GM23338 (cell line): ENCODE measurements around the gene PURA. TPM values are rescaled to one million over a fixed set of nuclear protein-coding genes. Genes with fewer than 3 reads are reported as not detected.

Experiments
- ATAC-seq: fragments of 200-7000 bp; cut with Tn5 transposase; 3 replicates; pipeline ENCODE4 v1.9.1; 2020
- DNase-seq: peaks from one replicate; pipeline ENCODE4 v3.0.0-alpha.2; 2015; ENCODE audit warnings: low spot score
- H2AFZ ChIP-seq: fragments of 200-600 bp; sonication (generic); 2 replicates; pipeline ENCODE4 v1.8.0; 2016; ENCODE audit warnings: antibody characterized with exemption, mild to moderate bottlenecking, moderate library complexity
- H3F3A ChIP-seq: fragments of 200-600 bp; sonication (generic); replicated peaks from 2 replicates; pipeline ENCODE4 v1.8.0; 2017; ENCODE audit warnings: antibody characterized with exemption, mixed run types, low read depth
- H3K27ac ChIP-seq: fragments of 200-600 bp; sonication (generic); 2 replicates; pipeline ENCODE4 v1.6.1; 2016; ENCODE audit warnings: low read depth
- H3K27me3 ChIP-seq: fragments of 200-600 bp; sonication (generic); 2 replicates; pipeline ENCODE4 v1.8.0; 2016; ENCODE audit warnings: mild to moderate bottlenecking, mixed run types, moderate library complexity; ENCODE audit not compliant: insufficient read depth
- H3K36me3 ChIP-seq: fragments of 200-600 bp; sonication (generic); 2 replicates; pipeline ENCODE4 v1.8.0; 2016; ENCODE audit warnings: mild to moderate bottlenecking; ENCODE audit not compliant: insufficient read depth
- H3K4me1 ChIP-seq: fragments of 200-600 bp; sonication (generic); 2 replicates; pipeline ENCODE4 v1.8.0; 2016; ENCODE audit warnings: mild to moderate bottlenecking, moderate library complexity; ENCODE audit not compliant: insufficient read depth
- H3K4me2 ChIP-seq: fragments of 200-600 bp; sonication (generic); 2 replicates; pipeline ENCODE4 v1.7.1; 2017; ENCODE audit warnings: mixed run types
- H3K4me3 ChIP-seq: fragments of 200-600 bp; sonication (generic); 2 replicates; pipeline ENCODE4 v1.6.1; 2016; ENCODE audit warnings: mixed run types
- H3K79me2 ChIP-seq: fragments of 200-600 bp; sonication (generic); replicated peaks from 2 replicates; pipeline ENCODE4 v1.8.0; 2017; ENCODE audit warnings: mild to moderate bottlenecking; ENCODE audit not compliant: insufficient read depth
- H3K9me2 ChIP-seq: fragments of 200-600 bp; sonication (generic); 2 replicates; pipeline ENCODE4 v1.8.0; 2017; ENCODE audit not compliant: insufficient read depth
- H4K20me1 ChIP-seq: fragments of 200-600 bp; sonication (generic); replicated peaks from 2 replicates; pipeline ENCODE4 v1.8.0; 2017; ENCODE audit warnings: mild to moderate bottlenecking; ENCODE audit not compliant: insufficient read depth
- H3K27ac Mint-ChIP-seq: 2 replicates; pipeline ENCODE4 v1.8.0; 2020; ENCODE audit warnings: inconsistent platforms, mild to moderate bottlenecking, moderate library complexity, mixed read lengths
- H3K27me3 Mint-ChIP-seq: 3 replicates; pipeline ENCODE4 v1.8.0; 2022; ENCODE audit warnings: low read depth, mild to moderate bottlenecking, moderate library complexity, mixed read lengths, inconsistent platforms; ENCODE audit not compliant: insufficient read depth, poor library complexity
- H3K36me3 Mint-ChIP-seq: 3 replicates; pipeline ENCODE4 v1.8.0; 2021; ENCODE audit warnings: low read depth, mild to moderate bottlenecking, inconsistent platforms, moderate library complexity, mixed read lengths
- H3K4me1 Mint-ChIP-seq: 3 replicates; pipeline ENCODE4 v1.8.0; 2020; ENCODE audit warnings: mild to moderate bottlenecking, inconsistent platforms, mixed read lengths
- H3K4me3 Mint-ChIP-seq: 3 replicates; pipeline ENCODE4 v1.8.0; 2021; ENCODE audit warnings: moderate library complexity, mild to moderate bottlenecking, inconsistent platforms, mixed read lengths
- H3K9me3 Mint-ChIP-seq: 3 replicates; pipeline ENCODE4 v1.8.0; 2020; ENCODE audit warnings: moderate library complexity, mild to moderate bottlenecking, inconsistent platforms, mixed read lengths
- CREB1 ChIP-seq: fragments of 250-450 bp; sonication (Bioruptor Pico); IDR thresholded peaks from 2 replicates; pipeline ENCODE4 v1.5.0; 2020; ENCODE audit warnings: low read depth, mild to moderate bottlenecking, moderate library complexity
- JUNB ChIP-seq: IDR thresholded peaks from one replicate; pipeline ENCODE4 v1.6.1; 2016; ENCODE audit warnings: antibody characterized with exemption; ENCODE audit not compliant: unreplicated experiment
- POLR2AphosphoS5 ChIP-seq: IDR thresholded peaks from 2 replicates; pipeline ENCODE4 v1.6.1; 2016; ENCODE audit warnings: antibody characterized with exemption, low read depth
- STAT1 ChIP-seq: IDR thresholded peaks from one replicate; pipeline ENCODE4 v1.6.1; 2016; ENCODE audit warnings: antibody characterized with exemption; ENCODE audit not compliant: unreplicated experiment
- polyA plus RNA-seq: library from polyadenylated mRNA; unstranded; fragments of >200 nt; fragmentation: Nextera tagmentation; extraction: Ambion mirVana; gene quantifications from 2 replicates; pipeline ENCODE4 v1.2.1, GENCODE V29; 2016
- total RNA-seq: library from RNA; depleted of rRNA; stranded (reverse); fragments of >200 nt; shearing (Covaris generic); gene quantifications from 2 replicates; pipeline ENCODE4 v1.2.3, GENCODE V29; 2014; rRNA removed
- TF ChIP-seq, protein P1 (sequence below): IDR thresholded peaks from one replicate; pipeline ENCODE4 v1.6.1; 2018; ENCODE audit warnings: antibody characterized with exemption; ENCODE audit not compliant: unreplicated experiment
- TF ChIP-seq, protein P2 (sequence below): IDR thresholded peaks from 2 replicates; pipeline ENCODE4 v1.6.1; 2016; ENCODE audit warnings: antibody characterized with exemption

Gene PURA
- total and polyA plus RNA-seq, 2 experiments from 2014 or later = 1.5 to 2.3 TPM

DNA sequence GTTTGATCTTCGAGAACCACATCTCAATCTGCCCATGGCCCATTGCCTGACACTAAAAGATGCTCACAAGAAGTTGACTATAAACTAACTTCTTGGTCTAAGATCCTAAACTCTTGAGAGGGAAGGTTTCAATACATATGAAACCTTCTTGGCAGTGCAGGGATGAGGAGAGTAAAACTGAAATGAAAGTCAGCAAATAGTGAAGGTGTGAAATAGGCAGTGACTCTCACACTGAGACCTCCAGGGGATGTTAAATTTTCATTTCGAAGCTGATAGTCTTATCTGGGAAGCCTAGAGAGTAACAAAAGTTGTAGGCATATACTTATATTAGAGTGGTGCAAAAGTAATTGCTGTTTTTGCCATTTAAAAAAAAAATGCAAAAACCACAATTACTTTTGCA lies 60.1 kb downstream of the PURA start:
- H3K4me2 ChIP-seq = peak overlapping the region; percentile 89
- H3K36me3 ChIP-seq = no peaks in the 10 kb centered on the region
- H3K79me2 ChIP-seq = no peaks in the 10 kb centered on the region; the same call in none of the 2 replicates
- H3K36me3 Mint-ChIP-seq = no peaks in the 10 kb centered on the region; the same call in 2 of the 3 replicates
- peak overlapping the region; percentile 87 for H3K4me3 Mint-ChIP-seq
- no peak overlapping the region for H3K27ac Mint-ChIP-seq
- peaks cover 9% of the 10 kb centered on the region; the same call in 1 of the 2 replicates for H4K20me1 ChIP-seq
- peaks cover 11% of the 10 kb centered on the region for H3K4me1 ChIP-seq
- H3K4me1 Mint-ChIP-seq = peaks cover 6% of the 10 kb centered on the region
- H3K9me3 Mint-ChIP-seq = no peaks in the 10 kb centered on the region
- H3F3A ChIP-seq = peaks cover 9% of the 10 kb centered on the region
- H3K4me3 ChIP-seq = peak overlapping the region; percentile 97
- H3K27ac ChIP-seq = no peak overlapping the region
- no peaks in the 10 kb centered on the region for H3K9me2 ChIP-seq
- H3K27me3 Mint-ChIP-seq = peaks cover 7% of the 10 kb centered on the region
- H2AFZ ChIP-seq = no peak overlapping the region; the same call in 1 of the 2 replicates
- TF ChIP-seq, protein P1, sequence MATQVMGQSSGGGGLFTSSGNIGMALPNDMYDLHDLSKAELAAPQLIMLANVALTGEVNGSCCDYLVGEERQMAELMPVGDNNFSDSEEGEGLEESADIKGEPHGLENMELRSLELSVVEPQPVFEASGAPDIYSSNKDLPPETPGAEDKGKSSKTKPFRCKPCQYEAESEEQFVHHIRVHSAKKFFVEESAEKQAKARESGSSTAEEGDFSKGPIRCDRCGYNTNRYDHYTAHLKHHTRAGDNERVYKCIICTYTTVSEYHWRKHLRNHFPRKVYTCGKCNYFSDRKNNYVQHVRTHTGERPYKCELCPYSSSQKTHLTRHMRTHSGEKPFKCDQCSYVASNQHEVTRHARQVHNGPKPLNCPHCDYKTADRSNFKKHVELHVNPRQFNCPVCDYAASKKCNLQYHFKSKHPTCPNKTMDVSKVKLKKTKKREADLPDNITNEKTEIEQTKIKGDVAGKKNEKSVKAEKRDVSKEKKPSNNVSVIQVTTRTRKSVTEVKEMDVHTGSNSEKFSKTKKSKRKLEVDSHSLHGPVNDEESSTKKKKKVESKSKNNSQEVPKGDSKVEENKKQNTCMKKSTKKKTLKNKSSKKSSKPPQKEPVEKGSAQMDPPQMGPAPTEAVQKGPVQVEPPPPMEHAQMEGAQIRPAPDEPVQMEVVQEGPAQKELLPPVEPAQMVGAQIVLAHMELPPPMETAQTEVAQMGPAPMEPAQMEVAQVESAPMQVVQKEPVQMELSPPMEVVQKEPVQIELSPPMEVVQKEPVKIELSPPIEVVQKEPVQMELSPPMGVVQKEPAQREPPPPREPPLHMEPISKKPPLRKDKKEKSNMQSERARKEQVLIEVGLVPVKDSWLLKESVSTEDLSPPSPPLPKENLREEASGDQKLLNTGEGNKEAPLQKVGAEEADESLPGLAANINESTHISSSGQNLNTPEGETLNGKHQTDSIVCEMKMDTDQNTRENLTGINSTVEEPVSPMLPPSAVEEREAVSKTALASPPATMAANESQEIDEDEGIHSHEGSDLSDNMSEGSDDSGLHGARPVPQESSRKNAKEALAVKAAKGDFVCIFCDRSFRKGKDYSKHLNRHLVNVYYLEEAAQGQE = no peak
- TF ChIP-seq JUNB = no peak
- TF ChIP-seq, protein P2, sequence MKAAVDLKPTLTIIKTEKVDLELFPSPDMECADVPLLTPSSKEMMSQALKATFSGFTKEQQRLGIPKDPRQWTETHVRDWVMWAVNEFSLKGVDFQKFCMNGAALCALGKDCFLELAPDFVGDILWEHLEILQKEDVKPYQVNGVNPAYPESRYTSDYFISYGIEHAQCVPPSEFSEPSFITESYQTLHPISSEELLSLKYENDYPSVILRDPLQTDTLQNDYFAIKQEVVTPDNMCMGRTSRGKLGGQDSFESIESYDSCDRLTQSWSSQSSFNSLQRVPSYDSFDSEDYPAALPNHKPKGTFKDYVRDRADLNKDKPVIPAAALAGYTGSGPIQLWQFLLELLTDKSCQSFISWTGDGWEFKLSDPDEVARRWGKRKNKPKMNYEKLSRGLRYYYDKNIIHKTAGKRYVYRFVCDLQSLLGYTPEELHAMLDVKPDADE = no peak
- DNase-seq = no peak
- no peak for ATAC-seq
- no peaks in the 10 kb centered on the region; the same call in 1 of the 2 replicates for H3K27me3 ChIP-seq

DNA sequence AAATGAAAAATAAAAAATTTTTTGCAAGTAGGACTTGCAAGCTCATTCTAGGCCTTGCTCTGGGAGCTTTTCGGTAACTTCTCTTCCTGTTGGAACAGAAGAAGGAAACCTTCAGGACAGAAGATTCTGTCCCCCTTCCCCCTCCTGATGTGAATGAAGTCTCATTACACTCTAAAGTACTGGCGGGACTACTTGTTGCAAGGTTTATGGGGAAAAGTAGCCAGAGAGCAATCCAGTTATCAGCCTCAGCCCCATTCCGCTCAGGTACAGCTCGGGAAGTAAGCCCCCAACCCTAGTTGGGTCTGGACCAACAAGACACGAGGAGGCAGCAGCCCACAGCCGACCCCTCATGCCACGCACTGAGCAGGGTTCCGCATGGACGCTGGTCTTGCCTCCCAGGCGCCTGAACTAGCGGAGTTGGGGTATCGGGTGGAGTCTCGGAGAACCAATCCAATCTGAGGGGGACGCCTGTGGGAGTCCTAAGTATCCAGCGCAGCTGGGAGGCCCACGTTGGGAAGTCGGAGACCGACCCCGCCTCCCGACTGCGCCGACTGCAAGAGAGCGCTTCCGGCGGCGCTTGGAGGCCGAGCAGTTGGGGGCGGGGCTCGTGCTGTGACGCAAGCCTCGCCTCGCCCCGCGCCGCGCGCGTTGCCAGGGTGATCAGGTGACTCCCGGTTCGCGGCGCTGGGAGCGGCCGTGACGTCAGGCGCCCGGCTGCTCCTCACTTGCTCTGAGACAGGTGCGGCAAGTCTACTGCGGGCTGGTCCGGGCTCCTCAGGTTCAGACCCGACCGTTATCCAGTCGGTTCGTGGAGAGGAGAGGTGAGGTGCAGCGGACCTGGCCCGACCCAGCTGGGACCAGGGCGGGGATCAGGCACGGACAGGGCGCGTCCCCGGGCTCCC lies 60.8 kb downstream of the PURA start, which contains the start of gene CYSTM1:
CYSTM1 (plus strand) TSS at position 724 of the 902 bp plus-strand sequence. CDS start 19,278 bp downstream, outside the sequence.
- Histone ChIP-seq H3K79me2 (no peaks in the 10 kb centered on the region; the same call in none of the 2 replicates), H3K4me2 (peak within 1 kb of the TSS; percentile 89), H3K4me3 (peak within 1 kb of the TSS; percentile 97), H3K27me3 (no peaks in the 10 kb centered on the region; the same call in 1 of the 2 replicates), H4K20me1 (peaks cover 9% of the 10 kb centered on the region; the same call in 1 of the 2 replicates), H2AFZ (peak within 1 kb of the TSS; percentile 97), H3K36me3 (no peaks in the 10 kb centered on the region), H3K4me1 (peaks cover 11% of the 10 kb centered on the region), H3F3A (peaks cover 9% of the 10 kb centered on the region), H3K9me2 (no peaks in the 10 kb centered on the region), H3K27ac (peak within 1 kb of the TSS; percentile 93)
- peaks cover 6% of the 10 kb centered on the region for H3K4me1 Mint-ChIP-seq
- H3K36me3 Mint-ChIP-seq = no peaks in the 10 kb centered on the region; the same call in 2 of the 3 replicates
- ATAC-seq = peak; percentile 92
- peak; percentile 99 for DNase-seq
- peak within 1 kb of the TSS; percentile 87 for H3K4me3 Mint-ChIP-seq
- H3K27ac Mint-ChIP-seq = peak within 1 kb of the TSS; percentile 95
- no peaks in the 10 kb centered on the region for H3K9me3 Mint-ChIP-seq
- TF ChIP-seq POLR2AphosphoS5 = peak; percentile 85
- peak; percentile 96 for TF ChIP-seq CREB1 (CRISPR knock-in tag)
- no peak for TF ChIP-seq STAT1
- TF ChIP-seq, protein P2 = peak; percentile 36; the same call in 1 of the 2 replicates
- H3K27me3 Mint-ChIP-seq = peaks cover 7% of the 10 kb centered on the region

Other genes with a start within 250 kb of the PURA start
- gene NRG2, start 70.8 kb upstream of the PURA start, total RNA-seq = 0.70 and 1.3 TPM in 2 replicates
- 0.28 and 0.37 TPM in 2 replicates for gene NRG2, start 70.8 kb upstream of the PURA start, polyA plus RNA-seq
- gene IGIP, start 11.8 kb downstream of the PURA start, total RNA-seq = 0.38 and 1.0 TPM in 2 replicates
- 0.19 and 0.21 TPM in 2 replicates for gene IGIP, start 11.8 kb downstream of the PURA start, polyA plus RNA-seq
- gene CYSTM1, start 61.1 kb downstream of the PURA start, total RNA-seq = 14.4 and 15.0 TPM in 2 replicates
- gene CYSTM1, start 61.1 kb downstream of the PURA start, polyA plus RNA-seq = 42.3 and 46.0 TPM in 2 replicates
- gene PFDN1, start 189.0 kb downstream of the PURA start, total RNA-seq = 85.4 and 119 TPM in 2 replicates
- 256 and 279 TPM in 2 replicates for gene PFDN1, start 189.0 kb downstream of the PURA start, polyA plus RNA-seq
- 2.0 and 2.9 TPM in 2 replicates for gene HBEGF, start 232.5 kb downstream of the PURA start, total RNA-seq
- 2.2 and 2.3 TPM in 2 replicates for gene HBEGF, start 232.5 kb downstream of the PURA start, polyA plus RNA-seq
- gene SLC4A9, start 246.1 kb downstream of the PURA start, total RNA-seq = 0.08 TPM in 1 of 2 replicates, not detected in the other
- 0.08 TPM in 1 of 2 replicates, not detected in the other for gene SLC4A9, start 246.1 kb downstream of the PURA start, polyA plus RNA-seq